H9 (cell line): ENCODE data around the gene NUP35. TPM values are rescaled to one million over a fixed set of nuclear protein-coding genes. Genes with fewer than 3 reads are reported as not detected.

ENCODE experiments used
- DNase-seq: peaks from one replicate; pipeline ENCODE4 v3.0.0-alpha.2; 2017
- H2AFZ ChIP-seq: one replicate; pipeline ENCODE4 v1.6.1; 2013; ENCODE audit warnings: mild to moderate bottlenecking, low read length, control low read depth, moderate library complexity
- H2AK5ac ChIP-seq: 2 replicates; pipeline ENCODE4 v1.6.1; 2013; ENCODE audit warnings: low read length, control low read depth, mixed read lengths; ENCODE audit not compliant: insufficient read length
- H2BK120ac ChIP-seq: one replicate; pipeline ENCODE4 v1.6.1; 2013; ENCODE audit warnings: low read depth, mild to moderate bottlenecking, low read length, control low read depth, inconsistent platforms; ENCODE audit not compliant: poor library complexity, severe bottlenecking
- H2BK12ac ChIP-seq: 2 replicates; pipeline ENCODE4 v1.6.1; 2013; ENCODE audit warnings: low read length, control low read depth, mixed read lengths, low read depth; ENCODE audit not compliant: insufficient read length
- H2BK15ac ChIP-seq: 2 replicates; pipeline ENCODE4 v1.6.1; 2013; ENCODE audit warnings: low read depth, low read length, control low read depth
- H2BK20ac ChIP-seq: one replicate; pipeline ENCODE4 v1.6.1; 2013; ENCODE audit warnings: low read depth, mild to moderate bottlenecking, low read length, control low read depth, inconsistent platforms; ENCODE audit not compliant: poor library complexity, severe bottlenecking
- H2BK5ac ChIP-seq: 2 replicates; pipeline ENCODE4 v1.6.1; 2013; ENCODE audit warnings: low read length, control low read depth, mixed read lengths; ENCODE audit not compliant: insufficient read length
- H3K14ac ChIP-seq: 2 replicates; pipeline ENCODE4 v1.6.1; 2013; ENCODE audit warnings: low read length, control low read depth; ENCODE audit not compliant: insufficient read depth
- H3K18ac ChIP-seq: 2 replicates; pipeline ENCODE4 v1.6.1; 2013; ENCODE audit warnings: low read depth, mild to moderate bottlenecking, mixed read lengths, low read length, control low read depth; ENCODE audit not compliant: insufficient read length
- H3K23ac ChIP-seq: 2 replicates; pipeline ENCODE4 v1.6.1; 2013; ENCODE audit warnings: low read length, control low read depth, mixed read lengths, low read depth; ENCODE audit not compliant: insufficient read length
- H3K23me2 ChIP-seq: 2 replicates; pipeline ENCODE4 v1.6.1; 2013; ENCODE audit warnings: low read depth, mild to moderate bottlenecking, mixed read lengths, low read length, control low read depth; ENCODE audit not compliant: insufficient read length, poor library complexity, severe bottlenecking
- H3K27ac ChIP-seq: 2 replicates; pipeline ENCODE4 v1.5.1; 2013; ENCODE audit warnings: low read length, control low read depth, mixed read lengths, low read depth; ENCODE audit not compliant: insufficient read length
- H3K27me3 ChIP-seq: 2 replicates; pipeline ENCODE4 v1.6.1; 2013; ENCODE audit warnings: low read length, control low read depth, inconsistent platforms; ENCODE audit not compliant: insufficient read depth
- H3K4ac ChIP-seq: 2 replicates; pipeline ENCODE4 v1.6.1; 2013; ENCODE audit warnings: low read depth, mild to moderate bottlenecking, control low read depth, inconsistent platforms, low read length, moderate library complexity
- H3K4me1 ChIP-seq: 2 replicates; pipeline ENCODE4 v1.6.1; 2013; ENCODE audit warnings: low read length, control low read depth, inconsistent platforms; ENCODE audit not compliant: insufficient read depth
- H3K4me2 ChIP-seq: 2 replicates; pipeline ENCODE4 v1.6.1; 2013; ENCODE audit warnings: low read length, control low read depth, mixed read lengths; ENCODE audit not compliant: insufficient read length, insufficient read depth
- H3K56ac ChIP-seq: 2 replicates; pipeline ENCODE4 v1.6.1; 2013; ENCODE audit warnings: low read depth, mild to moderate bottlenecking, mixed read lengths, low read length, control low read depth; ENCODE audit not compliant: insufficient read length
- H3K79me1 ChIP-seq: 2 replicates; pipeline ENCODE4 v1.6.1; 2013; ENCODE audit warnings: low read depth, mild to moderate bottlenecking, moderate library complexity, low read length, control low read depth, inconsistent platforms; ENCODE audit not compliant: insufficient read depth, poor library complexity, severe bottlenecking
- H3K79me2 ChIP-seq: 2 replicates; pipeline ENCODE4 v1.6.1; 2013; ENCODE audit warnings: low read length, control low read depth, inconsistent platforms; ENCODE audit not compliant: insufficient read depth
- H3K9ac ChIP-seq: 2 replicates; pipeline ENCODE4 v1.6.1; 2013; ENCODE audit warnings: low read length, control low read depth, mixed read lengths; ENCODE audit not compliant: insufficient read length; ENCODE audit errors: extremely low read depth
- H3K9me3 ChIP-seq: one replicate; pipeline ENCODE4 v1.6.1; 2013; ENCODE audit warnings: low read depth, low read length, inconsistent platforms; ENCODE audit not compliant: control insufficient read depth
- H3T11ph ChIP-seq: one replicate; pipeline ENCODE4 v1.6.1; 2013; ENCODE audit warnings: mild to moderate bottlenecking, low read length, control low read depth, inconsistent platforms
- H4K20me1 ChIP-seq: one replicate; pipeline ENCODE4 v1.6.1; 2013; ENCODE audit not compliant: control insufficient read depth, insufficient read length, insufficient read depth
- H4K5ac ChIP-seq: 2 replicates; pipeline ENCODE4 v1.6.1; 2013; ENCODE audit warnings: low read depth, mild to moderate bottlenecking, mixed read lengths, low read length, control low read depth; ENCODE audit not compliant: insufficient read length
- H4K8ac ChIP-seq: replicated peaks from 2 replicates; pipeline ENCODE4 v1.6.1; 2013; ENCODE audit warnings: low read length, control low read depth, mixed read lengths, low read depth; ENCODE audit not compliant: insufficient read length
- H4K91ac ChIP-seq: 2 replicates; pipeline ENCODE4 v1.6.1; 2013; ENCODE audit warnings: low read depth, mild to moderate bottlenecking, moderate library complexity, mixed read lengths, low read length, control low read depth; ENCODE audit not compliant: insufficient read length
- H3K27ac Mint-ChIP-seq, 3 experiments: 2 replicates in 2 of 3; 3 replicates in 1 of 3; pipeline ENCODE4 v1.8.0; 2020 to 2021; ENCODE audit warnings: mixed read lengths in 3 of 3, mild to moderate bottlenecking in 1 of 3, moderate library complexity in 1 of 3
- H3K27me3 Mint-ChIP-seq: 2 replicates; pipeline ENCODE4 v1.8.0; 2021; ENCODE audit warnings: low read depth, mild to moderate bottlenecking, moderate library complexity, mixed read lengths
- H3K36me3 Mint-ChIP-seq, 3 experiments: 2 replicates in 2 of 3; 3 replicates in 1 of 3; pipeline ENCODE4 v1.8.0; 2020 to 2021; ENCODE audit warnings: low read depth in 3 of 3, mixed read lengths in 3 of 3; ENCODE audit not compliant: insufficient read depth in 1 of 3
- H3K4me1 Mint-ChIP-seq, 2 experiments: 2 replicates each; pipeline ENCODE4 v1.8.0; 2020; ENCODE audit warnings: mixed read lengths in 2 of 2
- H3K4me3 Mint-ChIP-seq, 2 experiments: 2 replicates in 1 of 2; 3 replicates in 1 of 2; pipeline ENCODE4 v1.8.0; 2020 to 2021; ENCODE audit warnings: mild to moderate bottlenecking in 2 of 2, mixed read lengths in 2 of 2, moderate library complexity in 1 of 2
- H3K9me3 Mint-ChIP-seq, 2 experiments: 2 replicates in 1 of 2; 3 replicates in 1 of 2; pipeline ENCODE4 v1.8.0; 2020; ENCODE audit warnings: mild to moderate bottlenecking in 2 of 2, mixed read lengths in 2 of 2, moderate library complexity in 1 of 2
- WGBS: extraction: QIAGEN DNeasy Blood & Tissue Kit; methylation state at CpG from one replicate; pipeline ENCODE4 v1.1.7; 2013; ENCODE audit warnings: missing lambda C conversion rate, low lambda C conversion rate, mixed read lengths; ENCODE audit not compliant: insufficient read length; ENCODE audit errors: extremely low coverage; 5-methylcytosine and 5-hydroxymethylcytosine counted together
- total RNA-seq: library from RNA; stranded (reverse); gene quantifications from 2 replicates; pipeline ENCODE4 v1.2.1, GENCODE V29; 2021
- TF ChIP-seq, protein P1 (sequence below): fragments of 200-600 bp; sonication (generic); conservative IDR thresholded peaks from 3 replicates; pipeline ENCODE4 v1.8.0; 2021; ENCODE audit warnings: antibody characterized with exemption, mild to moderate bottlenecking

Gene NUP35
- total RNA-seq, 1 experiment from 2014 or later = 53.6 TPM

DNA sequence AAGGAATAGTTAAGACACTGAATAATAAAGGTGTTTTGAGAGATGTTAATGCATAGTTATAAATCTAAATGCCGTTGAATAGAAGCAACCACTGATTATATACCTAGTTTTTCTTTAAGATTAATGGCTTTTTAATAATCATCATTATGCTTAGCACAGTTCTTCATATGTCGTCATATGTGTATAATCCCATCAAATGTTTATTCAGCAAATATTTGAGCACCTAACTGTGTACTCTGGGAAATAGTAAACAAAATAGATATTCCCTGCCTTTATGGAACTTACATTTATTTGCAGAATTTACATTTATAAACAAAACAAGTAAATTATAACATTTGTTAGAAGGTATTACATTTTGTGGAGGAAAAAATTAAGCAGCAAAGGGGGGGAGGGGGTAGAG lies 9.8 kb downstream of the NUP35 start:
- no peak overlapping the region for H3K14ac ChIP-seq
- peaks cover 5% of the 10 kb centered on the region; the same call in 1 of the 2 replicates for H3K79me2 ChIP-seq
- H3K9ac ChIP-seq = no peak overlapping the region
- no peak overlapping the region for H2BK5ac ChIP-seq
- H2BK15ac ChIP-seq = no peak overlapping the region
- DNase-seq = no peak
- H3K36me3 Mint-ChIP-seq = peaks cover 28 to 51% (median 41%) of the 10 kb centered on the region in 3 experiments; a peak in 6 of 7 replicates
- H3K4ac ChIP-seq = no peak overlapping the region
- H3K4me1 ChIP-seq = no peaks in the 10 kb centered on the region
- H4K5ac ChIP-seq = no peak overlapping the region
- H3K56ac ChIP-seq = no peak overlapping the region
- H3K4me3 Mint-ChIP-seq = no peak overlapping the region
- peaks cover 12% of the 10 kb centered on the region for H3K79me1 ChIP-seq
- H3K27me3 Mint-ChIP-seq = no peaks in the 10 kb centered on the region
- H3T11ph ChIP-seq = no peak overlapping the region
- TF ChIP-seq, protein P1, sequence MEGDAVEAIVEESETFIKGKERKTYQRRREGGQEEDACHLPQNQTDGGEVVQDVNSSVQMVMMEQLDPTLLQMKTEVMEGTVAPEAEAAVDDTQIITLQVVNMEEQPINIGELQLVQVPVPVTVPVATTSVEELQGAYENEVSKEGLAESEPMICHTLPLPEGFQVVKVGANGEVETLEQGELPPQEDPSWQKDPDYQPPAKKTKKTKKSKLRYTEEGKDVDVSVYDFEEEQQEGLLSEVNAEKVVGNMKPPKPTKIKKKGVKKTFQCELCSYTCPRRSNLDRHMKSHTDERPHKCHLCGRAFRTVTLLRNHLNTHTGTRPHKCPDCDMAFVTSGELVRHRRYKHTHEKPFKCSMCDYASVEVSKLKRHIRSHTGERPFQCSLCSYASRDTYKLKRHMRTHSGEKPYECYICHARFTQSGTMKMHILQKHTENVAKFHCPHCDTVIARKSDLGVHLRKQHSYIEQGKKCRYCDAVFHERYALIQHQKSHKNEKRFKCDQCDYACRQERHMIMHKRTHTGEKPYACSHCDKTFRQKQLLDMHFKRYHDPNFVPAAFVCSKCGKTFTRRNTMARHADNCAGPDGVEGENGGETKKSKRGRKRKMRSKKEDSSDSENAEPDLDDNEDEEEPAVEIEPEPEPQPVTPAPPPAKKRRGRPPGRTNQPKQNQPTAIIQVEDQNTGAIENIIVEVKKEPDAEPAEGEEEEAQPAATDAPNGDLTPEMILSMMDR = no peak
- H3K27me3 ChIP-seq = no peaks in the 10 kb centered on the region
- no peak overlapping the region for H3K27ac Mint-ChIP-seq
- no peak overlapping the region for H3K27ac ChIP-seq
- no peaks in the 10 kb centered on the region for H3K9me3 ChIP-seq
- H2BK12ac ChIP-seq = no peak overlapping the region
- H3K9me3 Mint-ChIP-seq = no peaks in the 10 kb centered on the region
- no peak overlapping the region for H2BK20ac ChIP-seq
- no peak overlapping the region for H2AK5ac ChIP-seq
- H2AFZ ChIP-seq = no peak overlapping the region
- no peak overlapping the region for H3K4me2 ChIP-seq
- no peaks in the 10 kb centered on the region for H3K23me2 ChIP-seq
- no peak overlapping the region for H2BK120ac ChIP-seq
- no peaks in the 10 kb centered on the region for H4K20me1 ChIP-seq
- no peak overlapping the region for H4K91ac ChIP-seq
- no peaks in the 10 kb centered on the region for H3K4me1 Mint-ChIP-seq
- H3K23ac ChIP-seq = no peak overlapping the region
- no peak overlapping the region for H4K8ac ChIP-seq
- H3K18ac ChIP-seq = no peak overlapping the region
- no CpG with 5 or more reads among the region's 2 CpGs for WGBS
